Trophoblast cell (in vitro differentiated cells and primary cell): Measurements from ENCODE around the gene EHMT1.

ENCODE experiments used
- DNase-seq, 2 donors: peaks; one replicate each; pipeline ENCODE4 v3.0.0-alpha.2; 2016
- H2AFZ ChIP-seq: 2 replicates; pipeline ENCODE4 v1.6.1; 2013; ENCODE audit warnings: low read length, moderate library complexity, mild to moderate bottlenecking; ENCODE audit not compliant: insufficient read depth, poor library complexity
- H2AK5ac ChIP-seq: 2 replicates; pipeline ENCODE4 v1.6.1; 2013; ENCODE audit warnings: mild to moderate bottlenecking, low read length
- H2BK120ac ChIP-seq: 2 replicates; pipeline ENCODE4 v1.6.1; 2013; ENCODE audit warnings: low read length, mild to moderate bottlenecking, moderate library complexity; ENCODE audit not compliant: insufficient read depth, poor library complexity
- H2BK12ac ChIP-seq: 2 replicates; pipeline ENCODE4 v1.6.1; 2013; ENCODE audit warnings: mild to moderate bottlenecking, low read length, moderate library complexity
- H2BK5ac ChIP-seq: 2 replicates; pipeline ENCODE4 v1.6.1; 2013; ENCODE audit warnings: low read length, low read depth, moderate library complexity, mild to moderate bottlenecking; ENCODE audit not compliant: poor library complexity
- H3K14ac ChIP-seq: 2 replicates; pipeline ENCODE4 v1.6.1; 2013; ENCODE audit warnings: mild to moderate bottlenecking, low read length
- H3K18ac ChIP-seq: 2 replicates; pipeline ENCODE4 v1.6.1; 2013; ENCODE audit warnings: mild to moderate bottlenecking, low read length
- H3K23ac ChIP-seq: 2 replicates; pipeline ENCODE4 v1.6.1; 2013; ENCODE audit warnings: low read length
- H3K27ac ChIP-seq: 2 replicates; pipeline ENCODE4 v1.5.1; 2013; ENCODE audit warnings: low read depth, mild to moderate bottlenecking, inconsistent platforms, low read length, moderate library complexity
- H3K27me3 ChIP-seq: 2 replicates; pipeline ENCODE4 v1.6.1; 2013; ENCODE audit warnings: inconsistent platforms, mild to moderate bottlenecking, low read length, moderate library complexity; ENCODE audit not compliant: insufficient read depth
- H3K36me3 ChIP-seq, 2 experiments: 1 replicate in 1 of 2; 2 replicates in 1 of 2; pipeline ENCODE4 v1.6.1; 2013; ENCODE audit warnings: low read length in 2 of 2, mild to moderate bottlenecking in 2 of 2, moderate library complexity in 1 of 2; ENCODE audit not compliant: insufficient read depth in 2 of 2, control insufficient read depth in 1 of 2
- H3K4ac ChIP-seq: 2 replicates; pipeline ENCODE4 v1.6.1; 2013; ENCODE audit warnings: low read depth, mild to moderate bottlenecking, low read length, moderate library complexity
- H3K4me1 ChIP-seq, 2 experiments: 1 replicate in 1 of 2; 2 replicates in 1 of 2; pipeline ENCODE4 v1.6.1; 2013; ENCODE audit warnings: low read length in 2 of 2, mild to moderate bottlenecking in 2 of 2, moderate library complexity in 1 of 2; ENCODE audit not compliant: insufficient read depth in 2 of 2, control insufficient read depth in 1 of 2
- H3K4me2 ChIP-seq: 2 replicates; pipeline ENCODE4 v1.6.1; 2013; ENCODE audit warnings: inconsistent platforms, mild to moderate bottlenecking, low read length, moderate library complexity
- H3K4me3 ChIP-seq: 2 replicates; pipeline ENCODE4 v1.5.1; 2013; ENCODE audit warnings: mild to moderate bottlenecking, low read depth, low read length, inconsistent platforms
- H3K79me1 ChIP-seq: one replicate; pipeline ENCODE4 v1.6.1; 2013; ENCODE audit warnings: low read length
- H3K79me2 ChIP-seq: 2 replicates; pipeline ENCODE4 v1.6.1; 2013; ENCODE audit warnings: low read length, mild to moderate bottlenecking; ENCODE audit not compliant: control insufficient read depth, insufficient read depth, poor library complexity
- H3K9ac ChIP-seq: 2 replicates; pipeline ENCODE4 v1.6.1; 2013; ENCODE audit warnings: mild to moderate bottlenecking, low read length
- H3K9me3 ChIP-seq: 2 replicates; pipeline ENCODE4 v1.6.1; 2013; ENCODE audit warnings: low read depth, mild to moderate bottlenecking, control low read depth, inconsistent platforms, low read length; ENCODE audit not compliant: insufficient read depth
- H4K12ac ChIP-seq: 2 replicates; pipeline ENCODE4 v1.6.1; 2013; ENCODE audit warnings: low read depth, mild to moderate bottlenecking, low read length, moderate library complexity
- H4K8ac ChIP-seq: 2 replicates; pipeline ENCODE4 v1.6.1; 2013; ENCODE audit warnings: low read depth, mild to moderate bottlenecking, low read length, moderate library complexity
- H4K91ac ChIP-seq: one replicate; pipeline ENCODE4 v1.6.1; 2013; ENCODE audit warnings: low read depth, mild to moderate bottlenecking, low read length, moderate library complexity
- WGBS: extraction: QIAGEN DNeasy Blood & Tissue Kit; methylation state at CpG from one replicate; pipeline ENCODE4 v1.1.7; 2013; ENCODE audit warnings: missing lambda C conversion rate; ENCODE audit not compliant: insufficient read length, insufficient coverage; ENCODE audit errors: extremely low coverage; 5-methylcytosine and 5-hydroxymethylcytosine counted together

Gene EHMT1

DNA sequence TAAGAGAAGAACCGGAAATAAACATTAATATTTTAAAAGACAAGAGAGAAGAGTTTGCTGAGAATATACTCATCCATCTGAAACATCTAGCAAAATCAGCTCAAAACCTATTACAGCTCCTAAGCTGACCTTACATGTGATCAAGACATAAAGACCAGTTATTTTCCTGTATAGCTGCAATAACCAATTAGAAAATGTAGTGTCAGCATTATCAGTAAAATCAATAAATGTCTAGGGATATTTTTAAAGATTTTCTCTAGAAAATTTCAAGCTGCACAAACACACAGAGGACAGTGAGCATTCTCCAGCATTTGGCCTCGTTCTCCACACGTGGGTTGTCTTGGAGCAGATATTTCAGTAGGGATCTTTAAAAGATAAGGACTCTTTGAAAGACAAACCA, 131.2 kb downstream of the EHMT1 start:
- Histone ChIP-seq H3K27ac (no peak overlapping the region), H2BK120ac (no peak overlapping the region), H3K23ac (no peak overlapping the region), H3K9me3 (no peaks in the 10 kb centered on the region), H4K8ac (no peak overlapping the region), H3K79me2 (no peaks in the 10 kb centered on the region), H2BK5ac (no peak overlapping the region), H3K36me3 (peaks cover 32% of the 10 kb centered on the region in 2 experiments), H2AK5ac (no peak overlapping the region), H4K12ac (no peak overlapping the region), H3K14ac (no peak overlapping the region), H3K18ac (no peak overlapping the region), H2AFZ (no peak overlapping the region), H3K9ac (no peak overlapping the region), H3K27me3 (no peaks in the 10 kb centered on the region), H3K79me1 (peaks cover 2% of the 10 kb centered on the region), H4K91ac (no peak overlapping the region), H3K4me3 (no peak overlapping the region), H3K4me1 (peaks cover 7% of the 10 kb centered on the region in 2 experiments), H2BK12ac (no peak overlapping the region), H3K4ac (no peak overlapping the region), H3K4me2 (no peak overlapping the region)
- DNase-seq: no peak
- WGBS: no CpG with 5 or more reads among the region's 3 CpGs

DNA sequence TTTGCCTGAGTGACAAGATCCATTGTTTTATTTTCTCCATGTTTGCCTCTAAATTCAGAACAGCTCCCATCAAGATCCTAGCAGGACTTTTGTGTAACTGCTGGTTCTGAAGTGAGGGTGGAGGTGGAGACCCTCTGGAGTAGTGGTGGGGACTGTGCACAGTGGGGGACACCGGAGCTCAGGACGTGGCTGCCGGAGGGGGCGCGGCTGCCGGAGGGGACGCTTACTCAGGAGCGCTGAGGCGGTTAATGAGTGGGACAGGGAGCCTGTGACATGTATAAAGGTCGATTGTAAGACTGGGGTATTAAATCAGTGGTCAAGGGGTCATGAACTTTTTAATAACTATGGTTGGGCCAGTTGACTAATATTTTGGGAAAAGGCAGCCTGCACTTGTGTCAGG, 131.8 kb downstream of the EHMT1 start:
- Histone ChIP-seq H3K14ac (no peak overlapping the region), H4K12ac (no peak overlapping the region), H2AK5ac (no peak overlapping the region), H2AFZ (no peak overlapping the region), H3K18ac (no peak overlapping the region), H2BK5ac (no peak overlapping the region), H3K36me3 (peaks cover 34 to 36% of the 10 kb centered on the region in 2 experiments), H2BK12ac (no peak overlapping the region), H2BK120ac (no peak overlapping the region), H3K79me1 (no peaks in the 10 kb centered on the region), H3K23ac (no peak overlapping the region), H3K4me1 (peaks cover 5% of the 10 kb centered on the region in 2 experiments), H4K8ac (no peak overlapping the region), H3K4ac (no peak overlapping the region), H3K27me3 (no peaks in the 10 kb centered on the region), H3K4me3 (no peak overlapping the region), H3K4me2 (no peak overlapping the region), H3K79me2 (no peaks in the 10 kb centered on the region), H3K9ac (no peak overlapping the region), H4K91ac (no peak overlapping the region), H3K27ac (no peak overlapping the region), H3K9me3 (peaks cover 4% of the 10 kb centered on the region)
- no peak for DNase-seq
- no CpG with 5 or more reads among the region's 10 CpGs for WGBS

DNA sequence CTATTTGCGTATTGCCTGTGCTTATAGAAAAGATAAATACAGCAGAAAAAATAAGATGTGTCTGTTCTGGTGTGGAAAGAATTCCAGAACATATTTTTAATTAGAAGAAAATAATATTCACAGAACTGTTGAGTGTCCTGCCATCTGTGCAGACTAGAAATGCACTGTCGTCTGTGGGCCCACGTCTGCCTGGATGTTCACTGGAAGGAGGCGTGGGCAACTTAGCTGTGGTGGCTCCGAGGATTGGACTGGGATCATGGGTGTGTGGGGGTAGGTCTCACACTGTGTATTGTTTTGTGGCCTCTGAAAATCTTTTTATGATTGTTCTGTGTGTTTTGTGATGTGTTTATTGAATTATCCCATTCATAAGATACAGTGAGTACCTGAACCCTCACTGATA, 132.8 kb downstream of the EHMT1 start:
- H3K4me1 ChIP-seq: no peaks in the 10 kb centered on the region
- no CpG with 5 or more reads among the region's 5 CpGs for WGBS
- H2AFZ ChIP-seq: no peak overlapping the region
- H3K4me2 ChIP-seq: no peak overlapping the region
- no peak overlapping the region for H3K18ac ChIP-seq
- DNase-seq: no peak
- H3K79me1 ChIP-seq: no peaks in the 10 kb centered on the region
- H4K8ac ChIP-seq: no peak overlapping the region
- no peak overlapping the region for H2AK5ac ChIP-seq
- H2BK120ac ChIP-seq: no peak overlapping the region
- H3K36me3 ChIP-seq: peaks cover 37 to 38% of the 10 kb centered on the region in 2 experiments
- no peak overlapping the region for H3K23ac ChIP-seq
- H3K79me2 ChIP-seq: no peaks in the 10 kb centered on the region
- H3K4me3 ChIP-seq: no peak overlapping the region
- H2BK12ac ChIP-seq: no peak overlapping the region
- no peak overlapping the region for H3K9ac ChIP-seq
- no peak overlapping the region for H4K12ac ChIP-seq
- no peak overlapping the region for H3K27ac ChIP-seq
- peaks cover 4% of the 10 kb centered on the region for H3K9me3 ChIP-seq
- H4K91ac ChIP-seq: no peak overlapping the region
- H3K27me3 ChIP-seq: no peaks in the 10 kb centered on the region
- H3K4ac ChIP-seq: no peak overlapping the region
- H2BK5ac ChIP-seq: no peak overlapping the region
- no peak overlapping the region for H3K14ac ChIP-seq

DNA sequence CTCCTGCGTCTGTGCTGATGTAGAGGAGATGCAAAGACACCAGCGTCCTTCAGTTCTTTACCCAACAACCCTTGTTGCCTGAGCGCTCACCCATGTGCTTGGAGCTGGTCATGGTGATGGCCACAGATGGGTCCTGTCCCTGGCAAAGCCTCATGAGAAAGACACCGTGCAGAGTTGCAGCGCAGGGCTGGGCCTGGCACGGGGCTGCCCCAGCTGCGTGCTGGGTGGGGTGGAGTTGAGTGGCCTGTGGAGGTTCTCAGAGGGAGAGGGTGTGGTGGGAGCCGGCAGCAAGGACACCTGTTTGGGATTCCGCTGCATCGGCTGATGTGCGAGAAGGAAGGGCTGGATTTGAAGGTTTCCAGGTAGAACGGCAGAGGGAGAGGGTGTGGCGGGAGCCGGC, 133.6 kb downstream of the EHMT1 start:
- Histone ChIP-seq H3K14ac (no peak overlapping the region), H4K91ac (no peak overlapping the region), H3K79me2 (no peaks in the 10 kb centered on the region), H3K36me3 (peaks cover 38 to 40% of the 10 kb centered on the region in 2 experiments), H2AFZ (no peak overlapping the region), H3K4me3 (no peak overlapping the region), H2BK120ac (no peak overlapping the region), H3K9ac (no peak overlapping the region), H3K79me1 (peaks cover 2% of the 10 kb centered on the region), H2BK5ac (no peak overlapping the region), H4K8ac (no peak overlapping the region), H4K12ac (no peak overlapping the region), H3K18ac (no peak overlapping the region), H3K23ac (no peak overlapping the region), H2BK12ac (no peak overlapping the region), H3K9me3 (peaks cover 4% of the 10 kb centered on the region), H3K27me3 (no peaks in the 10 kb centered on the region), H3K4me1 (peaks cover 3% of the 10 kb centered on the region in 2 experiments), H2AK5ac (no peak overlapping the region), H3K27ac (no peak overlapping the region), H3K4ac (no peak overlapping the region), H3K4me2 (no peak overlapping the region)
- no peak for DNase-seq
- WGBS: no CpG with 5 or more reads among the region's 14 CpGs
